Measurements from ENCODE around the gene ANKHD1. TPM values are rescaled to one million over a fixed set of nuclear protein-coding genes. Genes with fewer than 3 reads are reported as not detected.

The ANKHD1 gene
- total and polyA plus RNA-seq, 2 of the 8 experiments (the other 6 are each of a cell fraction or from before 2014, with no cell fraction given) = 69.9 to 108 TPM

GRCh38 chr5:140569197-140569596 is 167.6 kb downstream of the ANKHD1 start:
- no peak overlapping the region for H2BK15ac ChIP-seq (ENCODE audit: low read length)
- H3K14ac ChIP-seq (ENCODE audit: insufficient read length) = no peak overlapping the region
- WGBS, 2 experiments (ENCODE audit: extremely low coverage in 1 of 2, insufficient coverage in 1 of 2, insufficient read length in 1 of 2, insufficient replicate concordance in 2 of 2, low coverage in 1 of 2, low lambda C conversion rate in 2 of 2, missing lambda C conversion rate in 1 of 2) = 90% methylated on average over 4 of the region's 4 CpGs; no CpG with 5 or more reads in 1 of the 2 experiments
- H2BK120ac ChIP-seq (replicated peaks; ENCODE audit: low read depth, low read length) = no peak overlapping the region
- no peak overlapping the region for H2BK20ac ChIP-seq (ENCODE audit: low read length)
- H3K4me3 ChIP-seq (ENCODE audit: extremely low read depth in 1 of 4, insufficient read depth in 2 of 4, low read depth in 3 of 4, low read length in 4 of 4) = no peak overlapping the region
- no peak overlapping the region for H2AK5ac ChIP-seq (ENCODE audit: low read depth, low read length)
- no peak overlapping the region for H4K91ac ChIP-seq (replicated peaks; ENCODE audit: insufficient read length, low read length)
- no peak overlapping the region for H3K18ac ChIP-seq (ENCODE audit: extremely low read depth, low read length)
- H3K9ac ChIP-seq (replicated peaks in 1 of 4; ENCODE audit: extremely low read depth in 1 of 4, low read depth in 3 of 4, low read length in 3 of 4) = no peak overlapping the region
- no peak overlapping the region for H3K23ac ChIP-seq (ENCODE audit: insufficient read length)
- peaks cover 7% of the 10 kb centered on the region for H3K79me1 ChIP-seq (ENCODE audit: low read depth, low read length)
- no peak overlapping the region for H3K4me2 ChIP-seq (ENCODE audit: insufficient read depth in 1 of 2, low read depth in 2 of 2, low read length in 2 of 2)
- no peak overlapping the region for H3K4ac ChIP-seq (replicated peaks; ENCODE audit: insufficient read length, low read depth, low read length)
- no peak overlapping the region for H2BK5ac ChIP-seq (ENCODE audit: low read depth, low read length)
- H3K27me3 ChIP-seq (replicated peaks in 1 of 4; ENCODE audit: control insufficient read depth in 3 of 4, extremely low read depth in 1 of 4, insufficient read depth in 3 of 4, low read length in 3 of 4) = no peaks in the 10 kb centered on the region
- H2BK12ac ChIP-seq (ENCODE audit: low read depth, low read length) = no peak overlapping the region
- ChIA-PET POLR2A (ENCODE audit: partially characterized antibody) (interaction anchor here (1.6 to 10.0 kb wide), 5 partner anchors 12 to 142 kb away, joined by 3 to 94 read pairs (median 6); partner anchors contain the start of genes DND1, EIF4EBP3 and SRA1), CTCF (ENCODE audit: partially characterized antibody) (interaction anchor here (0.8 to 1.8 kb wide), 6 partner anchors 21 to 217 kb away, joined by 3 to 6 read pairs (median 4); partner anchors contain the start of gene TMCO6)
- peaks cover 0 to 6% (median 0%) of the 10 kb centered on the region in 4 experiments; a peak in 2 of 7 replicates for H3K4me1 ChIP-seq (replicated peaks in 1 of 4; ENCODE audit: control insufficient read depth in 3 of 4, insufficient read depth in 4 of 4, low read length in 3 of 4)
- no peak for FAIRE-seq
- no peak overlapping the region for H4K8ac ChIP-seq (ENCODE audit: extremely low read depth, insufficient read depth, low read length)
- no peaks in the 10 kb centered on the region for H4K20me1 ChIP-seq (replicated peaks in 1 of 2; ENCODE audit: control insufficient read depth in 1 of 2, insufficient read depth in 2 of 2, low read length in 2 of 2)
- peaks cover 3 to 9% of the 10 kb centered on the region in 2 experiments; a peak in 3 of 4 replicates for H3K79me2 ChIP-seq (ENCODE audit: control insufficient read depth in 1 of 2, insufficient read depth in 2 of 2, low read length in 2 of 2)
- no peak overlapping the region for H3K56ac ChIP-seq (replicated peaks; ENCODE audit: insufficient read length, low read depth, low read length)
- no peak overlapping the region for H2AFZ ChIP-seq (ENCODE audit: low read length)
- no peak overlapping the region for H4K5ac ChIP-seq (ENCODE audit: insufficient read length, low read depth, low read length)
- peaks cover 8% of the 10 kb centered on the region for H3K23me2 ChIP-seq (ENCODE audit: low read depth, low read length)
- DNase-seq (ENCODE audit: low read depth in 1 of 2, low spot score in 2 of 2) = no peak
- peaks cover 0 to 18% (median 13%) of the 10 kb centered on the region in 4 experiments; a peak in 4 of 8 replicates for H3K36me3 ChIP-seq (ENCODE audit: control insufficient read depth in 2 of 4, insufficient read depth in 4 of 4, low read length in 3 of 4)
- no peak overlapping the region for H3K27ac ChIP-seq (ENCODE audit: low read depth, low read length)
- no peaks in the 10 kb centered on the region for H3K9me3 ChIP-seq (ENCODE audit: insufficient read depth in 2 of 2, low read depth in 1 of 2, low read length in 1 of 2)
- no peak for TF ChIP-seq SP2 (IDR thresholded peaks at IDR 0.05; ENCODE audit: low read length)
- no peak for TF ChIP-seq FOSL1 (IDR thresholded peaks at IDR 0.05; ENCODE audit: insufficient read depth, low read depth, low read length)
- no peak for TF ChIP-seq RFX5 (IDR thresholded peaks at IDR 0.05; ENCODE audit: borderline replicate concordance, low read depth, low read length)
- no peak for TF ChIP-seq CEBPB (IDR thresholded peaks at IDR 0.05; ENCODE audit: low read depth, low read length)
- TF ChIP-seq BRCA1 (IDR thresholded peaks at IDR 0.05; ENCODE audit: low read depth, low read length) = no peak
- no peak for TF ChIP-seq SIRT6 (IDR thresholded peaks at IDR 0.05; ENCODE audit: low read length)
- TF ChIP-seq USF2 (IDR thresholded peaks at IDR 0.05; ENCODE audit: low read length) = no peak
- no peak for TF ChIP-seq POLR2A (IDR thresholded peaks at IDR 0.05; ENCODE audit: control extremely low read depth in 1 of 2, low read depth in 2 of 2, low read length in 2 of 2)
- no peak for TF ChIP-seq RNF2 (IDR thresholded peaks at IDR 0.05; ENCODE audit: borderline replicate concordance, low read depth, low read length, missing control alignments, poor library complexity, severe bottlenecking)
- TF ChIP-seq BACH1 (IDR thresholded peaks at IDR 0.05; ENCODE audit: low read length) = no peak
- no peak for TF ChIP-seq SIN3A (conservative IDR thresholded peaks at IDR 0.05 in 1 of 2, IDR thresholded peaks at IDR 0.05 in 1 of 2; ENCODE audit: low read depth in 1 of 2, low read length in 2 of 2)
- TF ChIP-seq KDM5A (IDR thresholded peaks at IDR 0.05; ENCODE audit: low read length) = no peak
- no peak for TF ChIP-seq HDAC2 (IDR thresholded peaks at IDR 0.05; ENCODE audit: borderline replicate concordance in 1 of 2, low read depth in 2 of 2, low read length in 2 of 2)

All from H1 (cell line).